Liver (tissue), 9 donors: ENCODE results near the gene AJAP1. TPM values are rescaled to one million over a fixed set of nuclear protein-coding genes. Genes with fewer than 3 reads are reported as not detected.

ENCODE experiments used
- DNase-seq: peaks from one replicate; pipeline ENCODE4 v3.0.0-alpha.2; 2017; ENCODE audit warnings: low spot score
- H3K27ac ChIP-seq, 2 donors: one replicate each; pipeline ENCODE4 v1.7.0; 2013; ENCODE audit warnings: inconsistent platforms in 2 of 2, low read length in 2 of 2, control low read depth in 1 of 2, low read depth in 1 of 2, mild to moderate bottlenecking in 1 of 2
- H3K27me3 ChIP-seq, 4 donors: one replicate each; pipeline versions ENCODE4 v1.6.1 to v1.7.0; 2013; ENCODE audit warnings: low read length in 3 of 4, inconsistent platforms in 1 of 4, mild to moderate bottlenecking in 1 of 4, moderate library complexity in 1 of 4; ENCODE audit not compliant: control insufficient read depth in 4 of 4, insufficient read depth in 4 of 4
- H3K36me3 ChIP-seq, 4 donors: one replicate each; pipeline versions ENCODE4 v1.6.1 to v1.7.0; 2013; ENCODE audit warnings: low read length in 3 of 4, mild to moderate bottlenecking in 3 of 4, low read depth in 1 of 4, moderate library complexity in 1 of 4; ENCODE audit not compliant: control insufficient read depth in 4 of 4, insufficient read depth in 3 of 4
- H3K4me1 ChIP-seq, 4 donors: one replicate each; pipeline versions ENCODE4 v1.6.1 to v1.7.0; 2013; ENCODE audit warnings: low read length in 3 of 4, mild to moderate bottlenecking in 3 of 4, moderate library complexity in 1 of 4; ENCODE audit not compliant: control insufficient read depth in 4 of 4, insufficient read depth in 4 of 4
- H3K4me3 ChIP-seq, 3 donors: one replicate each; pipeline versions ENCODE4 v1.6.1 to v1.7.0; 2013; ENCODE audit warnings: low read length in 3 of 3, control low read depth in 1 of 3, low read depth in 1 of 3, mild to moderate bottlenecking in 1 of 3
- H3K9ac ChIP-seq, 2 donors: one replicate each; pipeline ENCODE4 v1.7.0; 2013; ENCODE audit warnings: low read length in 2 of 2, mild to moderate bottlenecking in 2 of 2, moderate library complexity in 2 of 2, control low read depth in 1 of 2, low read depth in 1 of 2
- H3K9me3 ChIP-seq, 4 donors: one replicate each; pipeline versions ENCODE4 v1.6.1 to v1.7.0; 2013; ENCODE audit warnings: low read length in 3 of 4; ENCODE audit not compliant: control insufficient read depth in 4 of 4
- ATF3 ChIP-seq: IDR thresholded peaks from 2 replicates; pipeline ENCODE4 v1.6.1; 2016; ENCODE audit warnings: antibody characterized with exemption
- EGR1 ChIP-seq, 2 donors: IDR thresholded peaks; 2 replicates each; pipeline ENCODE4 v1.6.1; 2016 to 2018; ENCODE audit warnings: antibody characterized with exemption in 2 of 2, low read depth in 2 of 2
- FOXA1 ChIP-seq: IDR thresholded peaks from 2 replicates; pipeline ENCODE4 v1.6.1; 2016; ENCODE audit warnings: antibody characterized with exemption
- FOXA2 ChIP-seq: IDR thresholded peaks from 2 replicates; pipeline ENCODE4 v1.6.1; 2016; ENCODE audit warnings: antibody characterized with exemption
- GABPA ChIP-seq, 2 donors: IDR thresholded peaks in 1 of 2; conservative IDR thresholded peaks in 1 of 2; 2 replicates each; pipeline ENCODE4 v1.6.1; 2016; ENCODE audit warnings: antibody characterized with exemption in 2 of 2, mild to moderate bottlenecking in 1 of 2, moderate library complexity in 1 of 2
- HNF4A ChIP-seq, 2 donors: conservative IDR thresholded peaks; 2 replicates each; pipeline ENCODE4 v1.6.1; 2016; ENCODE audit warnings: antibody characterized with exemption in 2 of 2, mild to moderate bottlenecking in 2 of 2
- HNF4G ChIP-seq: IDR thresholded peaks from 2 replicates; pipeline ENCODE4 v1.6.1; 2016; ENCODE audit warnings: antibody characterized with exemption
- JUND ChIP-seq, 2 donors: IDR thresholded peaks; 2 replicates each; pipeline ENCODE4 v1.6.1; 2016; ENCODE audit warnings: antibody characterized with exemption in 2 of 2
- NR2F2 ChIP-seq: IDR thresholded peaks from 2 replicates; pipeline ENCODE4 v1.6.1; 2016; ENCODE audit warnings: antibody characterized with exemption
- RAD21 ChIP-seq, 2 donors: IDR thresholded peaks; 2 replicates each; pipeline ENCODE4 v1.6.1; 2016; ENCODE audit warnings: antibody characterized with exemption in 2 of 2, mild to moderate bottlenecking in 2 of 2
- REST ChIP-seq: IDR thresholded peaks from 2 replicates; pipeline ENCODE4 v1.6.1; 2016; ENCODE audit warnings: antibody characterized with exemption, mild to moderate bottlenecking
- RXRA ChIP-seq, 2 donors: IDR thresholded peaks; 2 replicates each; pipeline ENCODE4 v1.6.1; 2017 to 2018; ENCODE audit warnings: antibody characterized with exemption in 2 of 2, mild to moderate bottlenecking in 1 of 2
- SP1 ChIP-seq: IDR thresholded peaks from 2 replicates; pipeline ENCODE4 v1.6.1; 2018; ENCODE audit warnings: antibody characterized with exemption, mild to moderate bottlenecking
- TAF1 ChIP-seq: conservative IDR thresholded peaks from 2 replicates; pipeline ENCODE4 v1.6.1; 2016; ENCODE audit warnings: antibody characterized with exemption, mild to moderate bottlenecking
- YY1 ChIP-seq: IDR thresholded peaks from 2 replicates; pipeline ENCODE4 v1.6.1; 2016; ENCODE audit warnings: antibody characterized with exemption, mild to moderate bottlenecking
- ZBTB33 ChIP-seq: IDR thresholded peaks from 2 replicates; pipeline ENCODE4 v1.6.1; 2016; ENCODE audit warnings: antibody characterized with exemption
- WGBS: extraction: QIAGEN DNeasy Blood & Tissue Kit; methylation state at CpG from one replicate; pipeline ENCODE4 v1.1.7; 2013; 5-methylcytosine and 5-hydroxymethylcytosine counted together
- polyA plus RNA-seq, 2 donors: library from polyadenylated mRNA; stranded (reverse) in 1 of 2; unstranded in 1 of 2; fragments of 200-250 nt in 1 of 2; fragments of >200 nt in 1 of 2; fragmentation: Nextera tagmentation in 1 of 2; extraction: Ambion mirVana in 1 of 2; gene quantifications; one replicate each; pipeline versions ENCODE4 v1.2.1 to v1.2.3, GENCODE V29; 2013 to 2015
- total RNA-seq, 2 donors: library from RNA; depleted of rRNA; stranded (reverse); fragments of >200 nt; gene quantifications; one replicate each; pipeline ENCODE4 v1.2.3, GENCODE V29; 2014
- TF ChIP-seq, protein P1 (sequence below): IDR thresholded peaks from 2 replicates; pipeline ENCODE4 v1.6.1; 2016; ENCODE audit warnings: antibody characterized with exemption
- TF ChIP-seq, protein P2 (sequence below): fragments of 150-350 bp; IDR thresholded peaks from 2 replicates; pipeline ENCODE4 v1.5.1; 2017; ENCODE audit warnings: improper control_type of control experiment, low read depth, low read length; ENCODE audit not compliant: missing input control
- donor health status: healthy.
- donor health status: healthy.
- donor health status: healthy.
- donor health status: healthy.
- donor health status: healthy.

Gene AJAP1
- total and polyA plus RNA-seq, 4 donors = under 0.01 to 0.21 (median 0.08) TPM; not detected in 1

GRCh38 chr1:4628992-4629391 lies 25.4 kb upstream of the AJAP1 start (continued):
- TF ChIP-seq HNF4G = no peak
- no peak for TF ChIP-seq ZBTB33
- TF ChIP-seq, protein P1, sequence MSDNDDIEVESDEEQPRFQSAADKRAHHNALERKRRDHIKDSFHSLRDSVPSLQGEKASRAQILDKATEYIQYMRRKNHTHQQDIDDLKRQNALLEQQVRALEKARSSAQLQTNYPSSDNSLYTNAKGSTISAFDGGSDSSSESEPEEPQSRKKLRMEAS = no peak
- no peak for TF ChIP-seq RAD21 (IDR thresholded peaks at IDR 0.05)
- TF ChIP-seq SP1 = no peak
- no peak for TF ChIP-seq RXRA (IDR thresholded peaks at IDR 0.05)

GRCh38 chr1:4630561-4630960 lies 23.8 kb upstream of the AJAP1 start:
- Histone ChIP-seq H3K4me3 (no peak overlapping the region), H3K36me3 (no peaks in the 10 kb centered on the region), H3K27me3 (peaks cover 0 to 5% (median 0%) of the 10 kb centered on the region in 4 donors), H3K9ac (no peak overlapping the region), H3K4me1 (no peaks in the 10 kb centered on the region), H3K9me3 (no peaks in the 10 kb centered on the region), H3K27ac (no peak overlapping the region)
- DNase-seq = no peak
- TF ChIP-seq ATF3 (no peak), EGR1 (IDR thresholded peaks at IDR 0.05; ENCODE audit: low read depth in 2 of 2) (no peak), SP1 (no peak), HNF4G (no peak), RAD21 (IDR thresholded peaks at IDR 0.05) (no peak), YY1 (no peak), FOXA2 (no peak), REST (no peak), GABPA (IDR thresholded peaks at IDR 0.05 in 1 of 2, conservative IDR thresholded peaks at IDR 0.05 in 1 of 2) (no peak), NR2F2 (no peak), HNF4A (conservative IDR thresholded peaks at IDR 0.05) (no peak), ZBTB33 (no peak), FOXA1 (no peak), RXRA (IDR thresholded peaks at IDR 0.05) (no peak), JUND (IDR thresholded peaks at IDR 0.05) (no peak), TAF1 (no peak)
- TF ChIP-seq, protein P1 = no peak
- TF ChIP-seq, protein P2, sequence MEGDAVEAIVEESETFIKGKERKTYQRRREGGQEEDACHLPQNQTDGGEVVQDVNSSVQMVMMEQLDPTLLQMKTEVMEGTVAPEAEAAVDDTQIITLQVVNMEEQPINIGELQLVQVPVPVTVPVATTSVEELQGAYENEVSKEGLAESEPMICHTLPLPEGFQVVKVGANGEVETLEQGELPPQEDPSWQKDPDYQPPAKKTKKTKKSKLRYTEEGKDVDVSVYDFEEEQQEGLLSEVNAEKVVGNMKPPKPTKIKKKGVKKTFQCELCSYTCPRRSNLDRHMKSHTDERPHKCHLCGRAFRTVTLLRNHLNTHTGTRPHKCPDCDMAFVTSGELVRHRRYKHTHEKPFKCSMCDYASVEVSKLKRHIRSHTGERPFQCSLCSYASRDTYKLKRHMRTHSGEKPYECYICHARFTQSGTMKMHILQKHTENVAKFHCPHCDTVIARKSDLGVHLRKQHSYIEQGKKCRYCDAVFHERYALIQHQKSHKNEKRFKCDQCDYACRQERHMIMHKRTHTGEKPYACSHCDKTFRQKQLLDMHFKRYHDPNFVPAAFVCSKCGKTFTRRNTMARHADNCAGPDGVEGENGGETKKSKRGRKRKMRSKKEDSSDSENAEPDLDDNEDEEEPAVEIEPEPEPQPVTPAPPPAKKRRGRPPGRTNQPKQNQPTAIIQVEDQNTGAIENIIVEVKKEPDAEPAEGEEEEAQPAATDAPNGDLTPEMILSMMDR = no peak
- 63% methylated on average over 7 of the region's 7 CpGs for WGBS
